ENCODE results near the gene XYLB.

XYLB gene

DNA sequence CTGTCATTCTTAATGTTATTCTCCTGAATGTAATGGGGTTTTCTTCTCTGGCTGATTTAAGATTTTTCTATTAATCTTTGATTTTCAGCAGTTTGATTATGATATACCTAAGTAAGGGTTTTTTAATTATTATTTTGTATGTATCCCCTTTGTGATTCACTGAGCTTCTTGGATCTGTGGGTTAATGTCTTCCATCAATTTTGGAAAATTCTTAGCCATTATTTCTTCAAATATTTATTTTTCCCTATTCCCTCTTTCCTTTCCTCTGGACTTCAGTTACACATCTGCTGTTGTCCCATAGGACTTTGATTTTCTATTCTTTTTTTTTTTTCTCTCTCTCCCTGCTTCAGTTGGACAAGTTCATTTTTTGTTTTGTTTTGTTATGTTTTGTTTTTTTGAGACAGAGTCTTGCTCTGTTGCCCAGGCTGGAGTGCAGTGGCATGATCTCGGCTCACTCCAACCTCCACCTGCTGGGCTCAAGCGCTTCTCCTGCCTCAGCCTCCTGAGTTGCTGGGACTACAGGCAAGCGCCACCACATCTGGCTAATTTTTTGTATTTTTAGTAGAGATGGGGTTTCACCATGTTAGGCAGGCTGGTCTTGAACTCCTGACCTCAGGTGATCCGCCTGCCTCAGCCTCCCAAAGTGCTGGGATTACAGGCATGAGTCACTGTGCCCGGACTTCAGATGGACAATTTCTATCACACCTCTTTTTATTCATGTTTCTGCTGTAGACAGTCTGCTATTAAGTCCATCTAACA, 40.6 kb downstream of the XYLB start:
- no peaks in the 10 kb centered on the region for H3K4me1 ChIP-seq (ENCODE audit: low read length)
- H3K27ac ChIP-seq (ENCODE audit: low read length), result no peak overlapping the region
- H3K9me3 ChIP-seq (replicated peaks; ENCODE audit: insufficient read depth, low read length), result no peaks in the 10 kb centered on the region
- no peaks in the 10 kb centered on the region for H3K9me2 ChIP-seq (replicated peaks; ENCODE audit: insufficient read depth, low read length)
- DNase-seq, result no peak
- no peak overlapping the region for H3K4me2 ChIP-seq (ENCODE audit: low read depth, low read length)
- no peaks in the 10 kb centered on the region for H3K79me2 ChIP-seq (ENCODE audit: low read length)
- H3F3A ChIP-seq (ENCODE audit: insufficient read depth, low read length), result no peaks in the 10 kb centered on the region
- no peaks in the 10 kb centered on the region for H4K20me1 ChIP-seq (ENCODE audit: insufficient read depth, low read length)
- no peak overlapping the region for H2AFZ ChIP-seq (ENCODE audit: low read length)
- TF ChIP-seq CTCF (IDR thresholded peaks at IDR 0.05; ENCODE audit: low read length) (no peak), EZH2 (optimal IDR thresholded peaks at IDR 0.05; ENCODE audit: low read depth, low read length) (no peak), EZH2phosphoT487 (IDR thresholded peaks at IDR 0.05; ENCODE audit: low read length) (no peak)
- H3K36me3 ChIP-seq (replicated peaks; ENCODE audit: insufficient read depth, low read length), result no peaks in the 10 kb centered on the region
- H3K27me3 ChIP-seq (replicated peaks; ENCODE audit: insufficient read depth, low read length), result no peaks in the 10 kb centered on the region
- H3K4me3 ChIP-seq (ENCODE audit: low read length), result no peak overlapping the region
- no peak overlapping the region for H3K9ac ChIP-seq (ENCODE audit: low read length)

- DNase-seq, result no peak
- Histone ChIP-seq H3K9me2 (replicated peaks; ENCODE audit: insufficient read depth, low read length) (no peaks in the 10 kb centered on the region), H3K27me3 (replicated peaks; ENCODE audit: insufficient read depth, low read length) (no peaks in the 10 kb centered on the region), H3K9me3 (replicated peaks; ENCODE audit: insufficient read depth, low read length) (no peaks in the 10 kb centered on the region), H2AFZ (ENCODE audit: low read length) (no peak overlapping the region), H3F3A (ENCODE audit: insufficient read depth, low read length) (no peaks in the 10 kb centered on the region), H3K79me2 (ENCODE audit: low read length) (no peaks in the 10 kb centered on the region), H3K9ac (ENCODE audit: low read length) (no peak overlapping the region), H3K4me2 (ENCODE audit: low read depth, low read length) (no peak overlapping the region), H3K4me3 (ENCODE audit: low read length) (no peak overlapping the region), H3K4me1 (ENCODE audit: low read length) (no peaks in the 10 kb centered on the region), H4K20me1 (ENCODE audit: insufficient read depth, low read length) (no peaks in the 10 kb centered on the region), H3K27ac (ENCODE audit: low read length) (no peak overlapping the region), H3K36me3 (replicated peaks; ENCODE audit: insufficient read depth, low read length) (no peaks in the 10 kb centered on the region)
- no peak for TF ChIP-seq CTCF (IDR thresholded peaks at IDR 0.05; ENCODE audit: low read length)
- no peak for TF ChIP-seq EZH2phosphoT487 (IDR thresholded peaks at IDR 0.05; ENCODE audit: low read length)
- TF ChIP-seq EZH2 (optimal IDR thresholded peaks at IDR 0.05; ENCODE audit: low read depth, low read length), result no peak
Observed at GRCh38 chr3:38387862-38388261, 41.3 kb downstream of the XYLB start.

GRCh38 chr3:38392604-38393163, 46.1 kb downstream of the XYLB start:
- Histone ChIP-seq H3K9me3 (replicated peaks; ENCODE audit: insufficient read depth, low read length) (no peaks in the 10 kb centered on the region), H3K4me1 (ENCODE audit: low read length) (no peaks in the 10 kb centered on the region), H3K36me3 (replicated peaks; ENCODE audit: insufficient read depth, low read length) (no peaks in the 10 kb centered on the region), H3F3A (ENCODE audit: insufficient read depth, low read length) (no peaks in the 10 kb centered on the region), H3K9ac (ENCODE audit: low read length) (no peak overlapping the region), H3K79me2 (ENCODE audit: low read length) (no peaks in the 10 kb centered on the region), H3K9me2 (replicated peaks; ENCODE audit: insufficient read depth, low read length) (no peaks in the 10 kb centered on the region), H3K27ac (ENCODE audit: low read length) (no peak overlapping the region), H4K20me1 (ENCODE audit: insufficient read depth, low read length) (no peaks in the 10 kb centered on the region), H2AFZ (ENCODE audit: low read length) (no peak overlapping the region), H3K4me3 (ENCODE audit: low read length) (no peak overlapping the region), H3K4me2 (ENCODE audit: low read depth, low read length) (no peak overlapping the region), H3K27me3 (replicated peaks; ENCODE audit: insufficient read depth, low read length) (no peaks in the 10 kb centered on the region)
- no peak for DNase-seq
- TF ChIP-seq CTCF (IDR thresholded peaks at IDR 0.05; ENCODE audit: low read length) (no peak), EZH2 (optimal IDR thresholded peaks at IDR 0.05; ENCODE audit: low read depth, low read length) (no peak), EZH2phosphoT487 (IDR thresholded peaks at IDR 0.05; ENCODE audit: low read length) (no peak)
